Large intestine (tissue), 3 donors: ENCODE measurements around the gene RAB11A. TPM values are rescaled to one million over a fixed set of nuclear protein-coding genes. Genes with fewer than 3 reads are reported as not detected.

Source experiments
- DNase-seq, 2 donors: peaks; one replicate each; pipeline versions ENCODE4 v3.0.0 to v3.0.0-alpha.2; 2013
- H3K27ac ChIP-seq: one replicate; pipeline ENCODE4 v1.5.1; 2013; ENCODE audit warnings: low read length
- H3K27me3 ChIP-seq: 2 replicates; pipeline ENCODE4 v1.6.1; 2013; ENCODE audit warnings: low read length; ENCODE audit not compliant: control insufficient read depth, insufficient read depth
- H3K36me3 ChIP-seq: 2 replicates; pipeline ENCODE4 v1.6.1; 2013; ENCODE audit warnings: low read length; ENCODE audit not compliant: control insufficient read depth, insufficient read depth
- H3K4me1 ChIP-seq: one replicate; pipeline ENCODE4 v1.6.1; 2013; ENCODE audit warnings: low read length; ENCODE audit not compliant: control insufficient read depth, insufficient read depth
- H3K4me3 ChIP-seq: one replicate; pipeline ENCODE4 v1.5.1; 2013; ENCODE audit warnings: low read length
- H3K9me3 ChIP-seq: one replicate; pipeline ENCODE4 v1.6.1; 2013; ENCODE audit warnings: mild to moderate bottlenecking, low read depth, low read length, moderate library complexity; ENCODE audit not compliant: control insufficient read depth
- WGBS: methylation state at CpG from one replicate; pipeline ENCODE4 v1.1.5; 2013; ENCODE audit warnings: low lambda C conversion rate; ENCODE audit not compliant: insufficient coverage; 5-methylcytosine and 5-hydroxymethylcytosine counted together
- polyA plus RNA-seq: library from polyadenylated mRNA; unstranded; fragments of 120-200 nt; gene quantifications from one replicate; pipeline ENCODE4 v1.2.1, GENCODE V29; 2013

RAB11A gene
- polyA plus RNA-seq, 1 donor = 256 TPM

GRCh38 chr15:65903296-65904073 lies 34.2 kb downstream of the RAB11A start:
- H3K36me3 ChIP-seq = peaks cover 52% of the 10 kb centered on the region
- WGBS = 92% methylated on average over 2 of the region's 6 CpGs

GRCh38 chr15:65904301-65904700 lies 35.0 kb downstream of the RAB11A start:
- Histone ChIP-seq H3K27ac (no peak overlapping the region), H3K4me3 (no peak overlapping the region), H3K27me3 (no peaks in the 10 kb centered on the region), H3K9me3 (no peaks in the 10 kb centered on the region), H3K36me3 (peaks cover 45% of the 10 kb centered on the region), H3K4me1 (peaks cover 27% of the 10 kb centered on the region)
- whole genome bisulfite sequencing = no CpG with 5 or more reads among the region's 4 CpGs
- no peak for DNase-seq

More at GRCh38 chr15:65903296-65904073, 34.2 kb downstream of the RAB11A start:
- Histone ChIP-seq H3K9me3 (no peaks in the 10 kb centered on the region), H3K27ac (no peak overlapping the region), H3K4me3 (no peak overlapping the region), H3K27me3 (no peaks in the 10 kb centered on the region), H3K4me1 (peaks cover 27% of the 10 kb centered on the region)
- DNase-seq = no peak

GRCh38 chr15:65906396-65906795 lies 37.1 kb downstream of the RAB11A start:
- H3K27me3 ChIP-seq = no peaks in the 10 kb centered on the region
- H3K4me1 ChIP-seq = peaks cover 26% of the 10 kb centered on the region
- WGBS = no CpG with 5 or more reads among the region's 1 CpG
- H3K36me3 ChIP-seq = peaks cover 43% of the 10 kb centered on the region
- no peak overlapping the region for H3K4me3 ChIP-seq
- DNase-seq = peak; percentile 71 to 83
- peak overlapping the region; percentile 4 for H3K27ac ChIP-seq
- no peaks in the 10 kb centered on the region for H3K9me3 ChIP-seq

GRCh38 chr15:65907661-65908060 lies 38.4 kb downstream of the RAB11A start:
- WGBS = no CpG with 5 or more reads among the region's 3 CpGs
- H3K4me3 ChIP-seq = no peak overlapping the region
- peaks cover 49% of the 10 kb centered on the region for H3K36me3 ChIP-seq
- no peak for DNase-seq
- no peaks in the 10 kb centered on the region for H3K27me3 ChIP-seq
- H3K4me1 ChIP-seq = peaks cover 15% of the 10 kb centered on the region
- no peaks in the 10 kb centered on the region for H3K9me3 ChIP-seq
- no peak overlapping the region for H3K27ac ChIP-seq

- H3K9me3 ChIP-seq = no peaks in the 10 kb centered on the region
- DNase-seq = no peak
- peaks cover 13% of the 10 kb centered on the region for H3K4me1 ChIP-seq
- H3K36me3 ChIP-seq = peaks cover 43% of the 10 kb centered on the region
- WGBS = no CpG with 5 or more reads among the region's 4 CpGs
- no peaks in the 10 kb centered on the region for H3K27me3 ChIP-seq
- no peak overlapping the region for H3K4me3 ChIP-seq
- H3K27ac ChIP-seq = no peak overlapping the region
These were observed 39.6 kb downstream of the RAB11A start for GRCh38 chr15:65908876-65909275.

GRCh38 chr15:65909831-65910230 lies 40.5 kb downstream of the RAB11A start:
- Histone ChIP-seq H3K9me3 (no peaks in the 10 kb centered on the region), H3K4me1 (peaks cover 13% of the 10 kb centered on the region), H3K36me3 (peaks cover 37% of the 10 kb centered on the region), H3K27me3 (no peaks in the 10 kb centered on the region), H3K27ac (no peak overlapping the region), H3K4me3 (no peak overlapping the region)
- no peak for DNase-seq
- no CpG with 5 or more reads among the region's 3 CpGs for WGBS

GRCh38 chr15:65910341-65910740 lies 41.0 kb downstream of the RAB11A start:
- WGBS = no CpG with 5 or more reads among the region's 4 CpGs
- H3K27ac ChIP-seq = no peak overlapping the region
- H3K36me3 ChIP-seq = peaks cover 35% of the 10 kb centered on the region
- H3K9me3 ChIP-seq = no peaks in the 10 kb centered on the region
- H3K4me3 ChIP-seq = no peak overlapping the region
- H3K27me3 ChIP-seq = no peaks in the 10 kb centered on the region
- no peak for DNase-seq
- peaks cover 13% of the 10 kb centered on the region for H3K4me1 ChIP-seq

GRCh38 chr15:65912235-65912634 lies 42.9 kb downstream of the RAB11A start:
- Histone ChIP-seq H3K36me3 (peaks cover 30% of the 10 kb centered on the region), H3K27me3 (no peaks in the 10 kb centered on the region), H3K4me3 (no peak overlapping the region), H3K27ac (no peak overlapping the region), H3K9me3 (no peaks in the 10 kb centered on the region), H3K4me1 (no peaks in the 10 kb centered on the region)
- DNase-seq = no peak
- WGBS = no CpG with 5 or more reads among the region's 2 CpGs

- no peaks in the 10 kb centered on the region for H3K27me3 ChIP-seq
- H3K9me3 ChIP-seq = no peaks in the 10 kb centered on the region
- H3K36me3 ChIP-seq = peaks cover 20% of the 10 kb centered on the region
- DNase-seq = no peak
- no peak overlapping the region for H3K4me3 ChIP-seq
- H3K4me1 ChIP-seq = no peaks in the 10 kb centered on the region
- H3K27ac ChIP-seq = no peak overlapping the region
- no CpG with 5 or more reads among the region's 13 CpGs for WGBS
These were observed 44.4 kb downstream of the RAB11A start for GRCh38 chr15:65913631-65914199.

GRCh38 chr15:65914386-65914785 lies 45.1 kb downstream of the RAB11A start:
- no peak overlapping the region for H3K27ac ChIP-seq
- no peaks in the 10 kb centered on the region for H3K4me1 ChIP-seq
- H3K36me3 ChIP-seq = peaks cover 19% of the 10 kb centered on the region
- H3K4me3 ChIP-seq = no peak overlapping the region
- no CpG with 5 or more reads among the region's 4 CpGs for WGBS
- no peaks in the 10 kb centered on the region for H3K9me3 ChIP-seq
- H3K27me3 ChIP-seq = no peaks in the 10 kb centered on the region
- no peak for DNase-seq
